ENCODE measurements around the gene HNRNPC. TPM values are rescaled to one million over a fixed set of nuclear protein-coding genes. Genes with fewer than 3 reads are reported as not detected.
"Not testable (repeated sequence)": the region's sequence is repeated elsewhere in the genome, so short reads cannot be mapped to it uniquely, and the experiment has no call there.

The HNRNPC gene
- total and polyA plus RNA-seq, 2 of the 8 experiments (the other 6 are each of a cell fraction or from before 2014, with no cell fraction given) = 781 to 1,207 TPM

- TF ChIP-seq POU5F1 (IDR thresholded peaks at IDR 0.05; ENCODE audit: low read depth, low read length) = no peak
These were observed 55.6 kb downstream of the HNRNPC start (continued) for GRCh38 chr14:21213652-21214051.

- H3K56ac ChIP-seq (replicated peaks; ENCODE audit: insufficient read length, low read depth, low read length); H3K27me3 ChIP-seq (replicated peaks in 1 of 4; ENCODE audit: control insufficient read depth in 3 of 4, extremely low read depth in 1 of 4, insufficient read depth in 3 of 4, low read length in 3 of 4); DNase-seq (ENCODE audit: low read depth in 1 of 2, low spot score in 2 of 2); H3K23ac ChIP-seq (ENCODE audit: insufficient read length); FAIRE-seq; H3K4me3 ChIP-seq (ENCODE audit: extremely low read depth in 1 of 4, insufficient read depth in 2 of 4, low read depth in 3 of 4, low read length in 4 of 4); H2AFZ ChIP-seq (ENCODE audit: low read length); H3K4me1 ChIP-seq (replicated peaks in 1 of 4; ENCODE audit: control insufficient read depth in 3 of 4, insufficient read depth in 4 of 4, low read length in 3 of 4); H2BK15ac ChIP-seq (ENCODE audit: low read length); CTCF ChIA-PET (ENCODE audit: partially characterized antibody); H3K4me2 ChIP-seq (ENCODE audit: insufficient read depth in 1 of 2, low read depth in 2 of 2, low read length in 2 of 2); H2BK12ac ChIP-seq (ENCODE audit: low read depth, low read length); H3K14ac ChIP-seq (ENCODE audit: insufficient read length); H4K5ac ChIP-seq (ENCODE audit: insufficient read length, low read depth, low read length); H3K9me3 ChIP-seq (ENCODE audit: insufficient read depth in 2 of 2, low read depth in 1 of 2, low read length in 1 of 2); H3K4ac ChIP-seq (replicated peaks; ENCODE audit: insufficient read length, low read depth, low read length); H2BK5ac ChIP-seq (ENCODE audit: low read depth, low read length); H2AK5ac ChIP-seq (ENCODE audit: low read depth, low read length); H3K9ac ChIP-seq (replicated peaks in 1 of 4; ENCODE audit: extremely low read depth in 1 of 4, low read depth in 3 of 4, low read length in 3 of 4); H4K8ac ChIP-seq (ENCODE audit: extremely low read depth, insufficient read depth, low read length); H2BK120ac ChIP-seq (replicated peaks; ENCODE audit: low read depth, low read length); H3K23me2 ChIP-seq (ENCODE audit: low read depth, low read length); H3K27ac ChIP-seq (ENCODE audit: low read depth, low read length); H3K79me1 ChIP-seq (ENCODE audit: low read depth, low read length); H3K18ac ChIP-seq (ENCODE audit: extremely low read depth, low read length); H2BK20ac ChIP-seq (ENCODE audit: low read length); H4K91ac ChIP-seq (replicated peaks; ENCODE audit: insufficient read length, low read length): not testable (repeated sequence)
- WGBS, 2 experiments (ENCODE audit: extremely low coverage in 1 of 2, insufficient coverage in 1 of 2, insufficient read length in 1 of 2, insufficient replicate concordance in 2 of 2, low coverage in 1 of 2, low lambda C conversion rate in 2 of 2, missing lambda C conversion rate in 1 of 2) = 94% methylated on average over 8 of the region's 8 CpGs; no CpG with 5 or more reads in 1 of the 2 experiments
- peaks cover 0 to 49% of the 10 kb centered on the region in 2 experiments; a peak in 2 of 4 replicates for H3K79me2 ChIP-seq (ENCODE audit: control insufficient read depth in 1 of 2, insufficient read depth in 2 of 2, low read length in 2 of 2)
- peaks cover 26 to 94% (median 70%) of the 10 kb centered on the region in 4 experiments for H3K36me3 ChIP-seq (ENCODE audit: control insufficient read depth in 2 of 4, insufficient read depth in 4 of 4, low read length in 3 of 4)
- POLR2A ChIA-PET (ENCODE audit: partially characterized antibody) = interaction anchor here (0.5 to 2.0 kb wide), 4 partner anchors 9 to 52 kb away, joined by 3 to 7 read pairs (median 4); no protein-coding TSS in a partner anchor
- peaks cover 11 to 15% of the 10 kb centered on the region in 2 experiments for H4K20me1 ChIP-seq (replicated peaks in 1 of 2; ENCODE audit: control insufficient read depth in 1 of 2, insufficient read depth in 2 of 2, low read length in 2 of 2)
These were observed 56.4 kb downstream of the HNRNPC start for GRCh38 chr14:21212824-21213223.

Measured in H1 (cell line).